HG03439 (cell line): ENCODE results near the gene CWC27.

ENCODE experiments used
- ATAC-seq: cut with Tn5 transposase; IDR thresholded peaks from one replicate; pipeline ENCODE4 v1.9.1; 2021; ENCODE audit warnings: mild to moderate bottlenecking, moderate library complexity; ENCODE audit not compliant: unreplicated experiment

The CWC27 gene

DNA sequence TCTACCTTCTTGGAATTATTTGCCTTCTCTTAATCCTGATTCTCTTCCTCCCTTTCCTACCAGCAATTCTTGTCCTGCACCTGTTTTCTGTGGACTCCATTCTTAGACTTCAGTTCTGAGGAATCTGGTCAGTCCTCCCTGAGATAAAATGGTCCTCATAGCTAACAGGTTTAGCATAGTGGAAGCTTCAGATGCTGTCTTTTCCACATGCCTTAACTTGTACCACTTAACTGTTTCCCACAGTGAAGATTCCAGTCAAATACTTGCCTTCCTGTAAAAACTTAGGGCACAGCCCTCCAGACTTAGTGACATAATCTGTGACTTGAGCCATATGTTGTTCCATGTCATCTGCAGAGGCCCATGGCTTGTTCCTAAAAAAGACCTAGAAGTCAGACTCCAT lies 261.3 kb downstream of the CWC27 start:
- no peak for ATAC-seq

GRCh38 chr5:65032250-65032649 lies 263.5 kb downstream of the CWC27 start:
- no peak for ATAC-seq

DNA sequence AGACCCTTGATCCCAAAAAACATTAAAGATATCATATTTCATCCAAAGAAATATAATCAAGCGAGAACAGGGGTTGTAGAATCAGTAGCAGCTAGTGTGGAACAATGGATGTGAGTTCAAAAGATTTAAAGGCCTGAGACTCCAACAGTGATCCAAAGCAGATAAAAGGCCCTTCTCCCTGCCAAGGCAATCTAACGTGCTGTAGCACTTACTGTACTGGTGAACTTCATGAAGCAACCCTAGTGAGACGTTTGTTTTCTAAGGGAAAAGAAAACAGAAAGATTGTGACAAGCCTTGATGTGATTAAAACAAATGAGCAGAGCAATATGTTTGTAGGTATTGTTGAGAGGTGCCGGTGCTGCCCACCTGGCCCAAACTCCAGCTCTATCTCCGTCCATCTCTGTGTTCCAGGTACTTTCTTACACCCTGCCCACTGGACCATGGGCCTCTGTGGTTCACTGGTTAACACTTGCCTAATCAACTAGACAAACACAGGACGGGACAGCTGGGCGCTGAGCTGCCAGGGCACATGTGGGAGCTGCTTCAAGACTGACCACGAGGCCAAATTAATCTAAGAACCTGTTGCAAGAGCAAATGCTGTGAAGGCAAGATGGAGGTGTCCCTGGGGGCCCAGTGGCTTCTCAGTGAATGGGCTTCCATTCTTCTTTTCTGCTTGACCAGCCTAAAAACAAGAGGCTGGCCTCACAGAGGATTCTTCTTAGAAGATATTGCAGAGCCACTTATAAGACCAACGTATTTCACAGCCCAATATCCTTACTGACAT lies 265.5 kb downstream of the CWC27 start:
- no peak for ATAC-seq

DNA sequence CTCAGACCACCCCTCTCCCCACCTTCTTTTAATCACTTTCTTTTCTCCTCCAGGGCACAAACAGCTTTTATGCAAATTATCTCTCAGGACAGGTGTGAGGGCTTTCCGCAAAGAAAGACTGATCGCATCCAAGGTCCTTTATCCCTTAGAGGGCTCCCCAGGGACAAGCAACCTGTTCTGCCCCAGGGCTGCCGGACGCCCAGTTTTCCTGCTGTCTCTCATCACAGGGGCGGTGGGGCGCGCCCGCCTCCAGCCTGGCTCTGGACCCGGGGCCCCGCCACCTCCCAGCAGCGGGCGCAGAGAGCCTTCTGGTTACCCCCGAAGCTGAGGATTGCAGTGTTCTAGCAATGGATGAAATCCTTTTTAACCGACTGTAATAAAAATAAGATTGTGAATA lies 266.1 kb downstream of the CWC27 start:
- no peak for ATAC-seq

DNA sequence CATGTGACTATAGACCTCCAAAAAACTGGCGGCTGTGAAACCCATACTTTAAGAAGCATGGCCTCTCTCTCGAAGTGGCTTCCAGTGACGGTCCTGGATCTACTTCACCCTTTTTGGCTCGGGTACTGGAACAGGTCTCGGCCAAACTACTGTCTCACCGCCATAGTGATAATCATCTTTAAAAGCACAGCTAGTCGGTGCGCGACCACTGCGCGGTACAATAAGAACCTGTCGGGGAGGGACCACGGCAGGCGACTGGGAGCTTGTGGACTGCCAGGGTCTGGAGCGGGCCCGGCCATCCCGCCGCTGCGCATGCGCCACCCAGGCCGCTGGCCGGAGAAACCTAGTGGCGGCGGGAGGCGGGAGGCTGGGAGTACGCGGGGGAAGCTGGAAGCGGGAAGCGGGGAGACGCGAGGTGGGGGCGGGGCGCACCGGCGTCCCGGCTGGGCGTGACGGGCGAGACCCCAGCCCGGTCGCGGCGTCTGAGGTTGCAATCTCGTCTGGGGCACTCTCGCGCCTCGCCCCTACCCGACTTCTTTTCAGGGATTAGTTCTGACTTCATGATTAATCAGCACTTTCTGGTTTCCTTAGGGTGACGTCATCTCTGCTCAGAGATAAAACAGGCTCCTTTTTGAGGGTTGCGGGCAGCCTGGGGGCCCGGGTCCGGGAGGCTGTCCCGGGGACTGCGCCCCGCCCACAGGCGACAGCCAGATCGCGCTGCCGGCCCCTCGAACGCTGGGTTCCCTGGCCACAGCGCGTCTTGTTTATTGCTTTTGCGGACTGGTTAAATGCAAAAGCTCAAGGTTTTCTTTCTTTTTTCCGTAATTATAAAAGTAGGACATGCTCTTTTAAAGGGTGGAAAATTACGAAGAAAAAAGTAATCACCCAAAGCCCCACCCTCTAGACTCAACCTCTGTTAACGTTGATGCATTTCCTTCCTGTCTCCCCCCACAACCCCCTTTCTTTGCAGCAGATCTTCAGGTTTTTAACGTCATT lies 266.8 kb downstream of the CWC27 start:
- ATAC-seq: peak; percentile 84

- no peak for ATAC-seq
These were observed 269.4 kb downstream of the CWC27 start for GRCh38 chr5:65037831-65038815.

GRCh38 chr5:65041296-65042158 lies 272.8 kb downstream of the CWC27 start:
- ATAC-seq: no peak

GRCh38 chr5:65043843-65044359 lies 275.2 kb downstream of the CWC27 start:
- ATAC-seq: peak; percentile 63

GRCh38 chr5:65047225-65047624 lies 278.5 kb downstream of the CWC27 start:
- no peak for ATAC-seq

- ATAC-seq: no peak
These were observed 279.4 kb downstream of the CWC27 start for GRCh38 chr5:65047948-65048690.

- ATAC-seq: no peak
These were observed 281.4 kb downstream of the CWC27 start for GRCh38 chr5:65050140-65050539.

- no peak for ATAC-seq
These were observed 282.2 kb downstream of the CWC27 start for GRCh38 chr5:65050826-65051498.

- no peak for ATAC-seq
These were observed 287.2 kb downstream of the CWC27 start for GRCh38 chr5:65055938-65056337.

DNA sequence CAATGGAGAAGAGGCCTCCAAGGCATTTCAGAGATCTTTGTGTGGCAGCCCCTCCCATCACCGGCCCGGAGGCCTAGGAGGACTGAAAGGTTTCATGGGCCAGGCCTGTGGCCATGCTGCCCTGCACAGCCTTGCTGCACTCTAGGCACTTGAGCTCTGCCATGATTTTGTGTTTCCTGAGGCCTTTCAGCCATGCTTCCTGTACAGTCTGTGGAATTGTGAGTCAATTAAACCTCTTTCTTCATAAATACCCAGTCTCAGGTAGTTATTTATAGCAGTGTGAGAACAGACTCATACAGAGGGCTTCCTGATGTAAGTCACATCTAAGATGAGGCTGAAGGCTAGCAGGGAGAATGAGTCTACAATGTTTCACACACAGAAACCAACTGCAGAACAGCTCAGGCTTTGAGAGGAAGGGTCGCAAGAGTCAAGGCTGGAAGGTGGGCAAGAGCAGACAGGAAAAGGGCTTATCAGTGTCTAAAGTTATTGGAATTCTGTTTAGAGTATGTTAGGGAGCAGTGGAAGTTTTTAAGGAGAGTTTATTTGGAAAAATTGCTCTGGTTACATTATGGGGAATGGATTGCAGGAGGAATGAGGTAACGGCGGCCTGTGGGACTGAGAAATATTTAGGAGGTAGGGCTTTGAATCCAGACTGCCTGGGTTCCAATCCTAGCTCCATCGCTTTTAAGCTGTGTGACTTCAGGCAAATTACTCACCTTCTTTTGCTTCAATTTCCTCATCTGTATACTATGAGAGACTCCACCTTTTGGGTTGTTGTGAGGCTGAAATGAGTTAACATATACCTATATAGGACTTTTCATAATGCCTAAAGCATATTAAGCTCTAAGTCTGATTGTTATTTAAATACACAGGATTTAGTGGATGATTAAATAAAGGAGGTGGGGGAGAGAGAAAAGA lies 291.2 kb downstream of the CWC27 start:
- ATAC-seq: no peak

GRCh38 chr5:65061250-65061973 lies 292.7 kb downstream of the CWC27 start:
- peak; percentile 55 for ATAC-seq

- ATAC-seq: peak; percentile 46
These were observed 293.2 kb downstream of the CWC27 start for GRCh38 chr5:65061974-65062353.
